Gastrocnemius medialis (tissue), 4 donors: ENCODE measurements around the gene SNX30.

Experiments
- CTCF ChIP-seq, 5 experiments: fragments of 450-650 bp in 3 of 5; fragments of 200-600 bp in 2 of 5; sonication (generic) in 2 of 5; IDR thresholded peaks in 4 of 5; conservative IDR thresholded peaks in 1 of 5; 1 replicate in 4 of 5; 2 replicates in 1 of 5; pipeline ENCODE4 v1.5.1; 2016 to 2019; ENCODE audit warnings: antibody characterized with exemption in 5 of 5, mild to moderate bottlenecking in 3 of 5, moderate library complexity in 3 of 5
- POLR2A ChIP-seq, 2 donors: fragments of 450-650 bp; IDR thresholded peaks; one replicate each; pipeline ENCODE4 v1.6.1; 2017; ENCODE audit warnings: antibody characterized with exemption in 2 of 2, mild to moderate bottlenecking in 2 of 2, moderate library complexity in 2 of 2

GRCh38 chr9:112885324-112885723 is 134.8 kb downstream of the SNX30 start:
- TF ChIP-seq CTCF (IDR thresholded peaks at IDR 0.05 in 4 of 5, conservative IDR thresholded peaks at IDR 0.05 in 1 of 5) (no peak), POLR2A (IDR thresholded peaks at IDR 0.05) (no peak)
